Measurements from ENCODE around the gene GSTO1.
"Not testable (repeated sequence)": the region's sequence is repeated elsewhere in the genome, so short reads cannot be mapped to it uniquely, and the experiment has no call there.

Gene GSTO1

GRCh38 chr10:104254493-104255310 lies at the start of gene GSTO1:
TSS of gene GSTO1 (plus strand) at chr10:104254892. CDS start at chr10:104254929, 37 bp downstream.
- peak; percentile 49 for DNase-seq (ENCODE audit: low spot score)

- DNase-seq (ENCODE audit: low spot score): no peak
Observed at GRCh38 chr10:104208730-104209129, 46.0 kb upstream of the GSTO1 start.

GRCh38 chr10:104209575-104210198 lies 45.0 kb upstream of the GSTO1 start:
- DNase-seq (ENCODE audit: low spot score): peak; percentile 52

GRCh38 chr10:104216631-104217030 lies 38.1 kb upstream of the GSTO1 start:
- DNase-seq (ENCODE audit: low spot score): no peak

- no peak for DNase-seq (ENCODE audit: low spot score)
Observed at GRCh38 chr10:104218751-104219150, 35.9 kb upstream of the GSTO1 start.

- DNase-seq (ENCODE audit: low spot score): no peak
Observed at GRCh38 chr10:104220522-104220921, 34.2 kb upstream of the GSTO1 start.

GRCh38 chr10:104223304-104223703 lies 31.4 kb upstream of the GSTO1 start:
- DNase-seq (ENCODE audit: low spot score): no peak

GRCh38 chr10:104230490-104230889 lies 24.2 kb upstream of the GSTO1 start:
- DNase-seq (ENCODE audit: low spot score): no peak

- DNase-seq (ENCODE audit: low spot score): peak; percentile 99
Observed at GRCh38 chr10:104231784-104232612, 22.7 kb upstream of the GSTO1 start, which contains the start of gene CFAP43. TSS of gene CFAP43 (minus strand) at chr10:104232364. CDS start at chr10:104232246, 118 bp downstream.

GRCh38 chr10:104232613-104233102 lies 22.0 kb upstream of the GSTO1 start:
- DNase-seq (ENCODE audit: low spot score): no peak

- DNase-seq (ENCODE audit: low spot score): no peak
Observed at GRCh38 chr10:104233817-104234216, 20.9 kb upstream of the GSTO1 start.

- DNase-seq (ENCODE audit: low spot score): no peak
Observed at GRCh38 chr10:104234934-104235333, 19.8 kb upstream of the GSTO1 start.

- no peak for DNase-seq (ENCODE audit: low spot score)
Observed at GRCh38 chr10:104235801-104236200, 18.9 kb upstream of the GSTO1 start.

- no peak for DNase-seq (ENCODE audit: low spot score)
Observed at GRCh38 chr10:104240078-104240477, 14.6 kb upstream of the GSTO1 start.

GRCh38 chr10:104242545-104242944 lies 12.1 kb upstream of the GSTO1 start:
- DNase-seq (ENCODE audit: low spot score): no peak

- DNase-seq (ENCODE audit: low spot score): not testable (repeated sequence)
Observed at GRCh38 chr10:104243009-104243408, 11.7 kb upstream of the GSTO1 start.

GRCh38 chr10:104243512-104243911 lies 11.2 kb upstream of the GSTO1 start:
- no peak for DNase-seq (ENCODE audit: low spot score)

- no peak for DNase-seq (ENCODE audit: low spot score)
Observed at GRCh38 chr10:104245066-104245632, 9.5 kb upstream of the GSTO1 start.

GRCh38 chr10:104246976-104247375 lies 7.7 kb upstream of the GSTO1 start:
- DNase-seq (ENCODE audit: low spot score): peak; percentile 26

GRCh38 chr10:104247513-104248146 lies 7.1 kb upstream of the GSTO1 start:
- no peak for DNase-seq (ENCODE audit: low spot score)

GRCh38 chr10:104248931-104249330 lies 5.8 kb upstream of the GSTO1 start:
- not testable (repeated sequence) for DNase-seq (ENCODE audit: low spot score)

All from CD4-positive, alpha-beta T cell treated with Interleukin-2 at 100 ng/mL for 4 hours (primary cell).